Activated CD4-positive, CD25-positive, alpha-beta regulatory T cell treated with anti-CD3 and anti-CD28 coated beads, Interleukin-2, amount 50 U/mL, for 16 hours (primary cell): ENCODE results near the gene ADM.

Source experiments
- DNase-seq: peaks from one replicate; pipeline ENCODE4 v3.0.0-alpha.2; 2020; ENCODE audit warnings: low read depth, low spot score

Gene ADM

GRCh38 chr11:10289765-10290380 is 15.0 kb upstream of the ADM start:
- DNase-seq, result no peak

GRCh38 chr11:10291801-10292638 is 12.9 kb upstream of the ADM start:
- no peak for DNase-seq

GRCh38 chr11:10293423-10294289 is 11.2 kb upstream of the ADM start, which contains the start of gene SBF2:
TSS of gene SBF2 (minus strand) at chr11:10294219. CDS start at chr11:10294069, 150 bp downstream.
- peak; percentile 41 for DNase-seq

GRCh38 chr11:10294290-10294953 is 10.5 kb upstream of the ADM start:
- no peak for DNase-seq

GRCh38 chr11:10295064-10295901 is 9.6 kb upstream of the ADM start:
- DNase-seq, result no peak

DNA sequence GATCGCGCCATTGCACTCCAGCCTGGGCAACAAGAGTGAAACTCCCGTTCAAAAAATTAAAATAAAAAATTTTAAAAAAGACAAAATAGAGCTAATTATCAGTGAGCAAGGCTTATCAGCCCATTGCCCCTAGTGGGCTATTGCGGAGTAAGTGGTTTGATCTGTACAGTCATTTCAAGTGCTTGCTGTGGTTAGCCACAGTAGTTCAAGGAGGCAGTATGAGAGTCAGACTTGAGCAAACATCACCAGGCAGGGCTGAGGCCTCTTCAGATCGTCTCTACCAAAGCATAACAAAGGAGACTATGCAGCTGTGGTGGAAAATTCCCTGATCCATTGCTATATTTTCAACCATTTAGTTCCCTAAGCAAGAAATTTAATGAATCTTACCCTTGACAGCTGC is 6.5 kb upstream of the ADM start:
- no peak for DNase-seq

- no peak for DNase-seq
Measured at GRCh38 chr11:10301656-10302358, 3.1 kb upstream of the ADM start.

DNA sequence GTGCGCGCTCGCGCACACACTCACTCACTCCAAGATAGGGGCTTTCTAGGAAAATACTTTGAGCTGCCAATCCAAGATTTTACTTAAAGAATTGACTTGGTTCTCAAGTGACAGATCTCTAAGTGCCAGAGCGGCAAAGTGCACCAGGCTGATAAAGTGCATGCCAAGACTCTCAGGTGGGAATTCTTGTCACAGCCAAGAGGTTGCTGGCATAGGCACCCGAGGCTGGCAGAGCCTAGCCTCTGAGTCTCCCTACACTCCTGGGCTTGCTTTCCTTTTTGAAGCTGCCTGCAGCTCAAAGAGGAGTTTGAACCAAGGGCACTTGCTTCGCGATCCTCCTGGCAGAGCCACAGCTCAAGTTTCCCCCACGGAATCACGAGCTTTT is 2.5 kb upstream of the ADM start:
- DNase-seq, result no peak

GRCh38 chr11:10302744-10303557 is 1.9 kb upstream of the ADM start:
- DNase-seq, result no peak

DNA sequence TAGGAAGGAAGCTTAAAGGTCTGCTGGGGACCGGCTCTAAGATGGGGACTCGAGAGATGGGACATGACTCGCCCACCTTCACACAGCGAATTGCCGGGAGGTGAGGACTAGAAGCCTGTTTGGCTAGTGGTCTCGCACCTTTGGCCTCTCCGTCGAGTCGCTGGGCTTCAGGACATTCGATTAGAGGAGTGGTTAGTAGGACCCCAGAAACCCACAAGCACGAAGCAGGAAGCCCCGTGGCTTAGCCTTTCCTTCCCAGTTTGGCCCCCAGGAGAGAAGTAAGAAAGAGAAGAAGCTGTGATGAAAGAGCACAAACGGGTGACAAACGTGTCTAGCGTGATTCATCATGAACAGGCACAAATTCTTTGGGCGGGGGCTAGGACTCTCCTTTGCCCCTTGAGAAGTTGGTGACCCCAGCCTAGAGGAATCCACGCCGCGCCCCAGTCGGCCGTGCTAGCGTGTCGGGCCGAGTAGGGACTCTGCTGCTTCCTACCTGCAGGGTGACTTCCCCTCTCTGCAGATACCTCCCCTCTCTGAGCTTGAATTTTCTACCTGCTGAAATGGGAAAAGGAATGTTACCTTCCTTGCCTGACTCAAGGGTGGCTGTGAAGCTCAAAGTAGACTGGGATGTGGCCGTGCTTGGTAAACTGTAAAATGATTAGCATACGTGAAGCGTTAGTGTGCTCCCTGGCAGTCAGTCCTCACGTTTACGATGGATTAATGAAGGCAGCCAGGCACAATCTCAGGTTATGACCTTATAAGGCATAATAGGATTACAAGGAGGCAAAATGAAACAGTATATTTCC is 1.1 kb upstream of the ADM start:
- DNase-seq, result no peak

- no peak for DNase-seq
Measured at GRCh38 chr11:10305262-10305963, 540 bp downstream of the ADM start.

- DNase-seq, result no peak
Measured at GRCh38 chr11:10305964-10306918, 1.4 kb downstream of the ADM start.

GRCh38 chr11:10307022-10307399 is 2.1 kb downstream of the ADM start:
- no peak for DNase-seq

GRCh38 chr11:10307400-10308200 is 2.7 kb downstream of the ADM start:
- DNase-seq, result peak; percentile 51

GRCh38 chr11:10308201-10308954 is 3.5 kb downstream of the ADM start:
- DNase-seq, result no peak
